Panc1 (cell line): ENCODE results near the gene TYRO3. TPM values are rescaled to one million over a fixed set of nuclear protein-coding genes. Genes with fewer than 3 reads are reported as not detected.

Source experiments
- ATAC-seq: fragments of 200-7000 bp; cut with Tn5 transposase; 2 replicates; pipeline ENCODE4 v1.9.1; 2020; ENCODE audit warnings: mild to moderate bottlenecking, moderate library complexity
- BruUV-seq: library from RNA; stranded (reverse); fragments of 400-500 nt; replicated peaks from 2 replicates; lab custom pipeline; 2021; lab: Mats Ljungman, UMichigan
- CTCF ChIA-PET: fragments of 300-600 bp; sonication (Branson Sonifier 250); formaldehyde crosslinking; loops from one replicate; lab custom pipeline; 2022; ENCODE audit warnings: antibody characterized with exemption; lab: Charles Lee
- POLR2A ChIA-PET: fragments of 300-600 bp; sonication (Branson Sonifier 250); formaldehyde crosslinking; loops from one replicate; lab custom pipeline; 2022; ENCODE audit warnings: antibody characterized with exemption; lab: Charles Lee
- DNase-seq: peaks from one replicate; pipeline ENCODE4 v3.0.0-alpha.2; 2010; ENCODE audit warnings: low read depth, low spot score
- H3K27ac ChIP-seq: 2 replicates; pipeline ENCODE4 v1.5.1; 2011; ENCODE audit warnings: mild to moderate bottlenecking, low read length, inconsistent platforms
- H3K27me3 ChIP-seq: fragments of 200-500 bp; sonication (Bioruptor generic); 2 replicates; pipeline ENCODE4 v1.6.0; 2014; ENCODE audit warnings: low read length, inconsistent platforms; ENCODE audit not compliant: control insufficient read depth, insufficient read depth
- H3K36me3 ChIP-seq: fragments of 200-500 bp; sonication (Bioruptor generic); 2 replicates; pipeline ENCODE4 v1.5.1; 2014; ENCODE audit warnings: inconsistent platforms, mild to moderate bottlenecking, low read length, moderate library complexity; ENCODE audit not compliant: control insufficient read depth, insufficient read depth
- H3K4me1 ChIP-seq: 2 replicates; pipeline ENCODE4 v1.5.1; 2011; ENCODE audit warnings: inconsistent platforms, mild to moderate bottlenecking, low read length, moderate library complexity; ENCODE audit not compliant: control insufficient read depth, insufficient read depth
- H3K4me3 ChIP-seq, 2 experiments: 2 replicates each; pipeline ENCODE4 v1.5.1; 2011 to 2012; ENCODE audit warnings: low read depth in 2 of 2, low read length in 2 of 2, mild to moderate bottlenecking in 2 of 2, inconsistent platforms in 1 of 2, moderate library complexity in 1 of 2
- H3K9me3 ChIP-seq: fragments of 200-500 bp; sonication (Bioruptor generic); 2 replicates; pipeline ENCODE4 v1.5.1; 2014; ENCODE audit warnings: low read depth, mild to moderate bottlenecking, inconsistent platforms, low read length, moderate library complexity; ENCODE audit not compliant: control insufficient read depth, insufficient read depth
- CTCF ChIP-seq: fragments of 450-650 bp; IDR thresholded peaks from 2 replicates; pipeline ENCODE4 v1.5.1; 2017; ENCODE audit warnings: mild to moderate bottlenecking
- POLR2AphosphoS5 ChIP-seq: IDR thresholded peaks from 2 replicates; pipeline ENCODE4 v1.6.1; 2012; ENCODE audit warnings: mild to moderate bottlenecking, low read depth, low read length, moderate library complexity
- REST ChIP-seq, 2 experiments: IDR thresholded peaks; 2 replicates each; pipeline ENCODE4 v1.6.1; 2011 to 2012; ENCODE audit warnings: low read depth in 2 of 2, control low read depth in 1 of 2, low read length in 1 of 2, mild to moderate bottlenecking in 1 of 2, moderate library complexity in 1 of 2; ENCODE audit not compliant: insufficient read depth in 1 of 2
- SIN3A ChIP-seq: IDR thresholded peaks from 2 replicates; pipeline ENCODE4 v1.6.1; 2012; ENCODE audit warnings: low read depth, mild to moderate bottlenecking, low read length, moderate library complexity, borderline replicate concordance; ENCODE audit not compliant: insufficient read depth
- TCF7L2 ChIP-seq: IDR thresholded peaks from 2 replicates; pipeline ENCODE4 v1.6.1; 2011; ENCODE audit warnings: mild to moderate bottlenecking, low read depth, low read length, inconsistent platforms
- in situ Hi-C: cut with HindIII; loops from 2 replicates; pipeline ENCODE4 v1.10.0; 2016; ENCODE audit warnings: low sequenced_read_pairs, low pct_unique_long_range_greater_than_20kb
- intact Hi-C: fragments of 100-400 bp; cut with micrococcal nuclease; formaldehyde crosslinking; loops from one replicate; pipeline ENCODE4 v1.10.0; 2022; ENCODE audit not compliant: unreplicated experiment
- total RNA-seq: library from RNA; stranded (reverse); gene quantifications from one replicate; pipeline ENCODE4 v1.2.1, GENCODE V29; 2021; ENCODE audit not compliant: unreplicated experiment

Gene TYRO3
- total RNA-seq, 1 experiment from 2014 or later = 41.7 TPM

DNA sequence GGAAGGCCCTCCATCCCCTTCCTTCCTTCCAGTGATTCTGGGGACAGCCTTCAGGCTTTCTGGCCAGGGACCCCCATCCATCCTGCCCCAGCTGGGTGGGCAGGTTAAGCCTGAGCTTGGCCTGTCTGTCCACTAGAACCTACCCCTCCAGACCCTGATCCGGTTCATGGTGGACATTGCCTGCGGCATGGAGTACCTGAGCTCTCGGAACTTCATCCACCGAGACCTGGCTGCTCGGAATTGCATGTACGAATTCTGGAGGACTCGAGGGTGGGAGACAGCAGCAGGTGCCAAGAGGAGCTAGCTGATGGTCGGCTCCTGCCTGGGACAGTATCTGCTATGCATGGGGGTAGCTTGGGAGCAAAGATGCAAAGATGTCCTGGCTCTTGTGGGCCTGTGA lies 13.9 kb downstream of the TYRO3 start:
- Histone ChIP-seq H3K27me3 (no peaks in the 10 kb centered on the region), H3K4me1 (peaks cover 10% of the 10 kb centered on the region), H3K36me3 (no peaks in the 10 kb centered on the region), H3K4me3 (no peak overlapping the region), H3K27ac (no peak overlapping the region), H3K9me3 (no peaks in the 10 kb centered on the region)
- POLR2A ChIA-PET = interaction anchor here (0.5 kb wide), 1 partner anchor 20 kb away, joined by 7 read pairs; no protein-coding TSS in a partner anchor
- ATAC-seq = no peak
- BruUV-seq = no TSS peak
- no peak for TF ChIP-seq POLR2AphosphoS5
- no peak for TF ChIP-seq TCF7L2
- TF ChIP-seq REST (IDR thresholded peaks at IDR 0.05; ENCODE audit: insufficient read depth in 1 of 2, low read depth in 2 of 2, low read length in 1 of 2) = no peak
- TF ChIP-seq SIN3A = no peak
- TF ChIP-seq CTCF = no peak
- intact Hi-C loops (no loop called here), in situ Hi-C loops (no loop called here)
- CTCF ChIA-PET = no interaction called here
- DNase-seq = no peak

- TF ChIP-seq SIN3A (no peak), REST (IDR thresholded peaks at IDR 0.05; ENCODE audit: insufficient read depth in 1 of 2, low read depth in 2 of 2, low read length in 1 of 2) (no peak), CTCF (no peak), POLR2AphosphoS5 (no peak), TCF7L2 (no peak)
- peaks cover 4% of the 10 kb centered on the region for H3K4me1 ChIP-seq
- H3K27me3 ChIP-seq = no peaks in the 10 kb centered on the region
- ATAC-seq (no peak), DNase-seq (no peak)
- ChIA-PET POLR2A (no interaction called here), CTCF (no interaction called here)
- in situ Hi-C loops (no loop called here), intact Hi-C loops (no loop called here)
- H3K27ac ChIP-seq = no peak overlapping the region
- no TSS peak for BruUV-seq
- H3K36me3 ChIP-seq = no peaks in the 10 kb centered on the region
- H3K9me3 ChIP-seq = no peaks in the 10 kb centered on the region
- H3K4me3 ChIP-seq = no peak overlapping the region
These were observed 14.4 kb downstream of the TYRO3 start for GRCh38 chr15:41573396-41573795.
